GM23338 (cell line): ENCODE results near the gene TENM4. TPM values are rescaled to one million over a fixed set of nuclear protein-coding genes. Genes with fewer than 3 reads are reported as not detected.

ENCODE experiments used
- ATAC-seq: fragments of 200-7000 bp; cut with Tn5 transposase; 3 replicates; pipeline ENCODE4 v1.9.1; 2020
- DNase-seq: peaks from one replicate; pipeline ENCODE4 v3.0.0-alpha.2; 2015; ENCODE audit warnings: low spot score
- H2AFZ ChIP-seq: fragments of 200-600 bp; sonication (generic); 2 replicates; pipeline ENCODE4 v1.8.0; 2016; ENCODE audit warnings: antibody characterized with exemption, mild to moderate bottlenecking, moderate library complexity
- H3F3A ChIP-seq: fragments of 200-600 bp; sonication (generic); replicated peaks from 2 replicates; pipeline ENCODE4 v1.8.0; 2017; ENCODE audit warnings: antibody characterized with exemption, mixed run types, low read depth
- H3K27ac ChIP-seq: fragments of 200-600 bp; sonication (generic); 2 replicates; pipeline ENCODE4 v1.6.1; 2016; ENCODE audit warnings: low read depth
- H3K27me3 ChIP-seq: fragments of 200-600 bp; sonication (generic); 2 replicates; pipeline ENCODE4 v1.8.0; 2016; ENCODE audit warnings: mild to moderate bottlenecking, mixed run types, moderate library complexity; ENCODE audit not compliant: insufficient read depth
- H3K36me3 ChIP-seq: fragments of 200-600 bp; sonication (generic); 2 replicates; pipeline ENCODE4 v1.8.0; 2016; ENCODE audit warnings: mild to moderate bottlenecking; ENCODE audit not compliant: insufficient read depth
- H3K4me1 ChIP-seq: fragments of 200-600 bp; sonication (generic); 2 replicates; pipeline ENCODE4 v1.8.0; 2016; ENCODE audit warnings: mild to moderate bottlenecking, moderate library complexity; ENCODE audit not compliant: insufficient read depth
- H3K4me2 ChIP-seq: fragments of 200-600 bp; sonication (generic); 2 replicates; pipeline ENCODE4 v1.7.1; 2017; ENCODE audit warnings: mixed run types
- H3K4me3 ChIP-seq: fragments of 200-600 bp; sonication (generic); 2 replicates; pipeline ENCODE4 v1.6.1; 2016; ENCODE audit warnings: mixed run types
- H3K79me2 ChIP-seq: fragments of 200-600 bp; sonication (generic); replicated peaks from 2 replicates; pipeline ENCODE4 v1.8.0; 2017; ENCODE audit warnings: mild to moderate bottlenecking; ENCODE audit not compliant: insufficient read depth
- H3K9me2 ChIP-seq: fragments of 200-600 bp; sonication (generic); 2 replicates; pipeline ENCODE4 v1.8.0; 2017; ENCODE audit not compliant: insufficient read depth
- H4K20me1 ChIP-seq: fragments of 200-600 bp; sonication (generic); replicated peaks from 2 replicates; pipeline ENCODE4 v1.8.0; 2017; ENCODE audit warnings: mild to moderate bottlenecking; ENCODE audit not compliant: insufficient read depth
- H3K27ac Mint-ChIP-seq: 2 replicates; pipeline ENCODE4 v1.8.0; 2020; ENCODE audit warnings: inconsistent platforms, mild to moderate bottlenecking, moderate library complexity, mixed read lengths
- H3K27me3 Mint-ChIP-seq: 3 replicates; pipeline ENCODE4 v1.8.0; 2022; ENCODE audit warnings: low read depth, mild to moderate bottlenecking, moderate library complexity, mixed read lengths, inconsistent platforms; ENCODE audit not compliant: insufficient read depth, poor library complexity
- H3K36me3 Mint-ChIP-seq: 3 replicates; pipeline ENCODE4 v1.8.0; 2021; ENCODE audit warnings: low read depth, mild to moderate bottlenecking, inconsistent platforms, moderate library complexity, mixed read lengths
- H3K4me1 Mint-ChIP-seq: 3 replicates; pipeline ENCODE4 v1.8.0; 2020; ENCODE audit warnings: mild to moderate bottlenecking, inconsistent platforms, mixed read lengths
- H3K4me3 Mint-ChIP-seq: 3 replicates; pipeline ENCODE4 v1.8.0; 2021; ENCODE audit warnings: moderate library complexity, mild to moderate bottlenecking, inconsistent platforms, mixed read lengths
- H3K9me3 Mint-ChIP-seq: 3 replicates; pipeline ENCODE4 v1.8.0; 2020; ENCODE audit warnings: moderate library complexity, mild to moderate bottlenecking, inconsistent platforms, mixed read lengths
- CREB1 ChIP-seq: fragments of 250-450 bp; sonication (Bioruptor Pico); IDR thresholded peaks from 2 replicates; pipeline ENCODE4 v1.5.0; 2020; ENCODE audit warnings: low read depth, mild to moderate bottlenecking, moderate library complexity
- CTCF ChIP-seq, 2 experiments: fragments of 200-600 bp in 1 of 2; sonication (generic) in 1 of 2; conservative IDR thresholded peaks; 2 replicates each; pipeline versions ENCODE4 v1.5.1 to v1.6.1; 2016 to 2017; ENCODE audit warnings: antibody characterized with exemption in 2 of 2, low read depth in 2 of 2, mild to moderate bottlenecking in 2 of 2, moderate library complexity in 1 of 2
- ETS1 ChIP-seq: IDR thresholded peaks from 2 replicates; pipeline ENCODE4 v1.6.1; 2016; ENCODE audit warnings: antibody characterized with exemption
- EZH2phosphoT487 ChIP-seq: fragments of 200-600 bp; sonication (generic); IDR thresholded peaks from one replicate; pipeline ENCODE4 v1.8.1; 2018; ENCODE audit warnings: antibody characterized with exemption; ENCODE audit not compliant: unreplicated experiment
- JUNB ChIP-seq: IDR thresholded peaks from one replicate; pipeline ENCODE4 v1.6.1; 2016; ENCODE audit warnings: antibody characterized with exemption; ENCODE audit not compliant: unreplicated experiment
- NANOG ChIP-seq: IDR thresholded peaks from 2 replicates; pipeline ENCODE4 v1.6.1; 2016; ENCODE audit warnings: antibody characterized with exemption, borderline replicate concordance
- POLR2AphosphoS5 ChIP-seq: IDR thresholded peaks from 2 replicates; pipeline ENCODE4 v1.6.1; 2016; ENCODE audit warnings: antibody characterized with exemption, low read depth
- STAT1 ChIP-seq: IDR thresholded peaks from one replicate; pipeline ENCODE4 v1.6.1; 2016; ENCODE audit warnings: antibody characterized with exemption; ENCODE audit not compliant: unreplicated experiment
- ZNF114 ChIP-seq: fragments of 250-450 bp; sonication (Bioruptor Pico); IDR thresholded peaks from 2 replicates; pipeline ENCODE4 v1.5.0; 2020; ENCODE audit warnings: mild to moderate bottlenecking, moderate library complexity
- ZNF331 ChIP-seq: fragments of 250-450 bp; sonication (Bioruptor Pico); IDR thresholded peaks from 2 replicates; pipeline ENCODE4 v1.5.0; 2020; ENCODE audit warnings: low read depth, mild to moderate bottlenecking, moderate library complexity
- ZNF462 ChIP-seq: fragments of 250-450 bp; sonication (Bioruptor Pico); IDR thresholded peaks from 2 replicates; pipeline ENCODE4 v1.5.0; 2020; ENCODE audit warnings: mild to moderate bottlenecking, moderate library complexity
- polyA plus RNA-seq: library from polyadenylated mRNA; unstranded; fragments of >200 nt; fragmentation: Nextera tagmentation; extraction: Ambion mirVana; gene quantifications from 2 replicates; pipeline ENCODE4 v1.2.1, GENCODE V29; 2016
- total RNA-seq: library from RNA; depleted of rRNA; stranded (reverse); fragments of >200 nt; shearing (Covaris generic); gene quantifications from 2 replicates; pipeline ENCODE4 v1.2.3, GENCODE V29; 2014

Gene TENM4
- total and polyA plus RNA-seq, 2 experiments from 2014 or later: 7.3 TPM

GRCh38 chr11:79193663-79194310 is 247.0 kb downstream of the TENM4 start (continued):
- TF ChIP-seq ZNF462 (CRISPR knock-in tag) (no peak), ZNF331 (no peak), POLR2AphosphoS5 (no peak), NANOG (no peak), CTCF (conservative IDR thresholded peaks at IDR 0.05; ENCODE audit: low read depth in 2 of 2) (no peak), JUNB (no peak), STAT1 (no peak), ZNF114 (CRISPR knock-in tag) (no peak)

- H3K27ac Mint-ChIP-seq: no peak overlapping the region
- TF ChIP-seq CTCF (conservative IDR thresholded peaks at IDR 0.05; ENCODE audit: low read depth in 2 of 2) (no peak), ETS1 (no peak), STAT1 (no peak), CREB1 (CRISPR knock-in tag) (no peak), EZH2phosphoT487 (no peak), JUNB (no peak), ZNF114 (CRISPR knock-in tag) (no peak)
These were observed 248.0 kb downstream of the TENM4 start for GRCh38 chr11:79192836-79193235.

More at GRCh38 chr11:79192836-79193235, 248.0 kb downstream of the TENM4 start:
- H3K4me3 Mint-ChIP-seq: no peak overlapping the region
- H3K27me3 Mint-ChIP-seq: peaks cover 4% of the 10 kb centered on the region
- H2AFZ ChIP-seq: no peak overlapping the region
- H4K20me1 ChIP-seq: no peaks in the 10 kb centered on the region
- no peak overlapping the region for H3K4me3 ChIP-seq
- H3K27me3 ChIP-seq: no peaks in the 10 kb centered on the region
- ATAC-seq: no peak
- no peaks in the 10 kb centered on the region for H3K4me1 Mint-ChIP-seq
- no peak overlapping the region for H3K27ac ChIP-seq
- DNase-seq: no peak
- H3K36me3 ChIP-seq: no peaks in the 10 kb centered on the region; the same call in 1 of the 2 replicates
- peaks cover 14% of the 10 kb centered on the region for H3K36me3 Mint-ChIP-seq
- no peaks in the 10 kb centered on the region for H3K4me1 ChIP-seq
- H3K79me2 ChIP-seq: no peaks in the 10 kb centered on the region
- H3K9me2 ChIP-seq: no peaks in the 10 kb centered on the region
- no peaks in the 10 kb centered on the region for H3F3A ChIP-seq
- H3K4me2 ChIP-seq: no peak overlapping the region
- H3K9me3 Mint-ChIP-seq: peaks cover 24% of the 10 kb centered on the region
